GM19395 (cell line): ENCODE data around the gene ECHS1.
"Not testable (repeated sequence)": the region's sequence is repeated elsewhere in the genome, so short reads cannot be mapped to it uniquely, and the experiment has no call there.

Experiments
- ATAC-seq: cut with Tn5 transposase; IDR thresholded peaks from one replicate; pipeline ENCODE4 v1.9.1; 2021; ENCODE audit warnings: mild to moderate bottlenecking, moderate library complexity; ENCODE audit not compliant: unreplicated experiment

ECHS1 gene

DNA sequence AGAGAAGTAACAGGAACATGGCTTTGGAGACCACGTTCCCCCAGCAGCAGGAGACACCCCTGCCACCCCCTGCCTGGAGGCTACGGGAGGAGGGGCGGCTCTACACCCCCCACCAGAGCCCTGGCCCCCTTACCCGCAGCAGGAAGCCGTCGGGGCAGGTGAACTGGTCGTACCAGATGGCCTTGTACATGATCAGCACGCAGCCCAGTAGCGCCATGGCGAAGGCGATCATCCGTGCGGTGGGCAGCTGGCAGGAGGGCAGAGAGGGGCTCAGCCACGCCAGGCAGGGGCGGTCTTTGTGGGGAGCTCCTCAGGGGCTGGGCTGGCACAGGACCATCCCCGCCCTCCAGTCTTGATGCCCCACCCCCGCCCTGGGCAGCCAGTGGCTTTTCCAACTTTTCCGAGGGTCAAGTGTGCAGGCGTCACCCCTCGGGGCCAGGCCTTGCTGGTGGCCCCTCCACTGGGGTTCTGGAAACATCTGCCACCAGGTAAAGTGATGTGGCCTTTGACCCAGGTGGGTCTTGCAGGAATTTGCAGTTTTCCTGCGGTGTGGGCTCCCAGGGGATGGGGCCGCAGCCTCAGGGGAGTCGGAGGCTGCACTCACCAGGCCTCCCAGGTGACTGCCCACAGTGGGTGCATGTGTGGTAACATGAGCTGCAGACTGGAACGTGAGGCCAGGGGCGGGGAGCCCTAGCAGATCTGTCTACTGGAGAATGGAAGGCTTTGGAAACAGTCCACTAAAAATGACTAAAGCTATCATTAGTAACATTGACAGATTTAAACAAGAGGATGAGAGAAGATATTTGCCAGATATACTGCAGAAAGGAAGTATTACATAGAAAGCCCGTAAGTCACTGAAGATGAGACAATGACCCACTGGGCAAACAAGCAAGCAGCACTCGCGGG lies 46.2 kb downstream of the ECHS1 start:
- no peak for ATAC-seq

DNA sequence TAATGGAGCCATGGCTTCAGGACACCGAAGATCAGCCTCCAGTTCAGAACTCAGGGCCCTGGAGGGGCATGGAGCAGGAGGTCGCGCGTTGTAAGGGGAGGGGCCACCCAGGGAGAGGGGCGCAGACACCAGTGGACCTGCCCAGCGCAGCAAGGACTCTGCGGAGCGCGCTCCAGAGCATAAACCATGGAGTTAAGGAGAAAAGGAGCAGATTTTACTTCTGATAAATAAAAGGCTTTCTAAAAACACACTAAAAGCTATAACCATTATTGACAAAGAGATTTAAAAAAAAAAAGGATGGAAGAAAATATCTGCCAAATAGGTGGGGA lies 47.0 kb downstream of the ECHS1 start:
- ATAC-seq = no peak

DNA sequence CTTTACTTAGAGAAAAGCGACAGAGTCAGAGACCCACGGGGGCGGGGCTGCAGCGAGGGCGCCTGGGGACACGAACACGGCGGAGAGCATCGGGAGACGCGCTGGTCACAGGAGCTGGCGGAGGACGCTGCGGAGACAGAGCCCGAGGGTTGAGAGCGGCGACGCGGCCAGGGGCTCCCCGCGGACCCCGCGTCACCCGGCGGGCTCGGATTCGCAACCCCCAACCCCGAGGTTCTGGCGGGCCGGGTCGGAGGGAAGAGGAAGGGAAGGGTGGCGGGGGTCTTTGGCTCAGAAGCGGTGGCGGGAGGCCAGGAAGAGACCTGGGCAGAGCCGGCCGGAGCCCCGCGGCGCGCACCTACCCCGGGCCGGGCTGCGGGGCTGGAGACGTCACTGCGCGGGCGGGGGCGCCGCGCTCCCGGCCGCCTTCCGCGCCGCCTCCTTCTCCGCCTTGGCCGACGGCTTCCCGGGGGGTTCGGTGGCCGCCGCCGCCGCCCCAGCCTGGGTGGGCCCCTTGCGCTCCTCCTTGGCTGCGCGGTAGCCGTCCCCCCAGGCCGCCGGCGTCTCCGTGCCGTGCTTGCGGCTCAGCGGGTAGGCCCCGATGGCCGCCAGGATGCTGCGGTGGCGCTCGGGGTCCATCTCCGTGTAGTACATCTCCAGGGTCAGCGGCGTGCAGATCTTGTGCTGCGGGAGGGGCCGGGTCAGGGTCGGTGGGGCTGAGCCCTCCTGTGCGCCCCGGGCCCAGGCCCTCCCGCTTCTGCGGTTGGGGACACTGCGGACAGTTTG lies 47.5 kb downstream of the ECHS1 start:
- ATAC-seq = no peak

DNA sequence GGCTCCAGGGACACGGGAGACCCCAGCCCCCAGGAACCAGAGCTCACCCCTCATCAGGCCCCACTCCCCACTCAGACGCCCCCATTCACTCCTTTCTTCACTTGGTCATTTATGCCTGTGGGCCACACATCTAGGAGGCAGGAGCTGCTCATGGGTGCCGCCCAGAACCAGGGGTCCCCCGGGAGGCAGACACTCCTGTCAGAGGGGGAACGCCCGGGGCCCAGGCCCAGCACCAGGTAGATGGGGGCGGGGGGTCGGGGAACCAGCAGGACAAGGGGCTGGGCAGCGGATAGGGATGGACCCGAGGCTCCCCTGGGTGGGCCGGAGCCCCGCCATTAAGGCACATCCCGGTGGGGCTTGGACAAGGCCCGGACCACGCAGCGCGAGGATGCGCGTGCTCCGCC lies 48.3 kb downstream of the ECHS1 start:
- ATAC-seq = no peak

DNA sequence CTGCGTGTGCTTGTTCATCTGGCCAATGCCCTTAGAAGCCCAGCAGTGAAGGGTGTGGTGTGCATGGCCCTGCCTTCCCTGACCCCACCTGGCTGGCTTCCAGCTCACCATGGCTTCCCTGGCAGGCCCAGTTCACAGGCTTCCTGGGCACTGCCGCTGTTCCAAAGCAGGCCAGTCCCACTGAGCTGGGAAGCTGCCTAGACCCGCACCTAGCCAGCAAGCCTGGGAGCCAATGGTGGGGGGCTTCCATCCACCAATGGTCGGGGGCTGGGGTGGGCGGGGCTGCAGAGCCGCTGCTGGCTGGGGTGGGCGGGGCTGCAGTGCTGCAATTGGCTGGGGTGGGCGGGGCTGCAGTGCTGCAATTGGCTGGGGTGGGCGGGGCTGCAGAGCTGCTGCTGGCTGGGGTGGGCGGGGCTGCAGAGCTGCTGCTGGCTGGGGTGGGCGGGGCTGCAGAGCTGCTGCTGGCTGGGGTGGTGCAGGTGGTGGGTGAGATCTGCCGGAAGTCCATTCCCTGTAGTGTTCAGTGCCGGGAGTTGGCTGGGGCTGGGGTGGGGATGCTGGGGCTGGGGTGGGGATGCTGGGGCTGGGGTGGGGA lies 48.9 kb downstream of the ECHS1 start:
- ATAC-seq = no peak

DNA sequence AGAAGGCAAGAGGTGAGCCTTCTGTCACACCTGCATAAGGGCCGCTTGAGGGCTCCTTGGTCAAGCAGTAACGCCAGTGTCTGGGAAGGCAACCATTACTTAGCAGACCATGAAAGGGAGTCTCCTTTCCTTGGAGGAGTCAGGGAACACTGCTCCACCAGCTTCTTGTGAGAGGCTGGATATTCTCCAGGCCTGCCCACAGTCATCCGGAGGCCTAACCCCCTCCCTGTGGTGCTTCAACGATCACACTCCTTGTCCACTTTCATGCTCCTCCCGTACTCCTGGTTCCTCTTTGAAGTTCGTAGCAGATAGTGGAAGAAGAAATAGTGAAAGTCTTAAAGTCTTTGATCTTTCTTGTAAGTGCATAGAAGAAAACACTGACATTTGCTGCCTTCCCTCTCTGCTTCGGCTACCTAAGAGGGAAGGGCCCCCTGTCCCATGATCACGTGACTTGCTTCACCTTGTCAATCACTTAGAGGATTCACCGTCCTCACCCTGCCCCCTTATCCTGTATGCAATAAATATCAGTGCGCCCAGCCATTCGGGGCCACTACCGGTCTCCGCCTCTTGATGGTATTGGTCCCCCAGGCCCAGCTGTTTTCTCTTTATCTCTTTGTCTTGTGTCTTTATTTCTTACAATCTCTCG lies 51.0 kb downstream of the ECHS1 start:
- ATAC-seq = not testable (repeated sequence)

DNA sequence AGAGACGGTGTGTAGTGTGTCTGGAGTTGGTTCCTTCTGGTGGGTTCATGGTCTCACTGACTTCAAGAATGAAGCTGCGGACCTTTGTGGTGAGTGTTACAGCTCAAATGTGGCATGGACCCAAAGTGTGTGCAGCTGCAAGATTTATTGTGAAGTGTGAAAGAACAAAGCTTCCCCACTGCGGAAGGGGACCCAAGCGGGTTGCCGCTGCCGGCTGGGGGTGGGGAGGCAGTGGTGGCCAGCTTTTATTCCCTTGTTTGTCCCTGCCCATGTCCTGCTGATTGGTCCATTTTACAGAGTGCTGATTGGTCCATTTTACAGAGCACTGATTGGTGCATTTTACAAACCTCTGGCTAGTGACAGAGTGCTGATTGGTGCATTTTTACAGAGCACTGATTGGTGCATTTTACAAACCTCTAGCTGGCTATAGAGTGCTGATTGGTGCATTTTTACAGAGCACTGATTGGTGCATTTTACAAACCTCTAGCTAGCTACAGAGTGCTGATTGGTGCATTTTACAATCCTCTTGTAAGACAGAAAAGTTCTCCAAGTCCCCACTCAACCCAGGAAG lies 52.2 kb downstream of the ECHS1 start:
- not testable (repeated sequence) for ATAC-seq

DNA sequence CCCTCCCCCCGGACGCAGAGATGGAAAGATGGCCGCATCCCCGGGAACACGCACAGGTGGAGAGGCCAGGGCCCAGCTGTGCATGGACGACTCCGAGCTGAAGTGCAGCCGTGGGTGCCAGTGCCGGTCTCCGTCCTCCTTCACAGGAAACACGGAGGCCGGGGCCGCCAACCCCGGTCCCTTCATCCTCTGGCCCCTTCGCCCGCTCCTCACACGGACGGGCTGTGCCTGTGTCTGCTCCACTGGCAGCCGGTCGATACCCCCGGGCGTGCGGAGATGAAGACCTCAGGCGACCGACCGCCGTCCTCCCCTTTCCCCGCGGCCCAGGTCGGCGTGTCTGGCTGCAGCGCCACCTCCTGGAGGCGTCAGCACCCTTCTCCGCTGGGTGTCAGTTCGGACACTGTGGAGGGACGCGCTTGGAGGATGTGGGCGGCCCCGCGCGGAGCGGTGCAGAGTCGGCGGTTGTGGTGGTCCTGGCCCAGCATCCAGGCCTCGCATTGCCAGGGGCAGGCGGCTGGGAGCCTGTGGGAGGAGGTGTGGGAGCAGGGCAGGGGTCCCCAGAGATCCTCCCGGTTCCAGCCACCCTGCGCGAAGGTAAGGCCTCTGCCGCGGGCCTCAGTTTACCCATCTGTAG lies 54.5 kb downstream of the ECHS1 start:
- no peak for ATAC-seq

DNA sequence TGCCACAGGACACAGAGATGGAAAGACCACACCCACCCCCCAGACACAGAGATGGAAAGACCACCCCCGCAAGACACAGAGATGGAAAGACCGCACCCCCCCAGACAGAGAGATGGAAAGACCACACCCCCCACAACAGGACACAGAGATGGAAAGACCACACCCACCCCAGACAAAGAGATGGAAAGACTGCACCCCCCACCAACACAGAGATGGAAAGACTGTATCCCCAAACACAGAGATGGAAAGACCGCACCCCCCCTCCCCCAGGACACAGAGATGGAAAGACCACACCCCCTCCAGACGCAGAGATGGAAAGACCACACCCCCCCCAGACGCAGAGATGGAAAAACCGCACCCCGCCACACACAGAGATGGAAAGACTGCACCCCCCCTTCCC lies 56.4 kb downstream of the ECHS1 start:
- no peak for ATAC-seq

DNA sequence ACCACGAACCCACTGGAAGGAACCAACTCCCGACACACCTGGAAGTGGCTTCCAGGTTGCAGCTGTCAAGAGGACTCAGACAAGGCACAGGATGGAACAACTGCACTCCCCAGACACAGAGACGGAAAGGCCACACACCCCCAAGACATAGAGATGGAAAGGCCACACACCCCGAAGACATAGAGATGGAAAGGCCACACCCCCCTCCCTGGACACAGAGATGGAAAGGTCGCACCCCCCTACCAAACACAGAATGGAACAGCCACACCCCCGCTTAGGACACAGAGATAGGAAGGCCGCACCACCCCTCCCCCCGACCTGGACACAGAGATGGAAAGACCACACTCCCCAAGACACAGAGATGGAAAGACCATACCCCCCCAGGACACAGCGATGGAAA lies 56.9 kb downstream of the ECHS1 start:
- ATAC-seq = no peak

DNA sequence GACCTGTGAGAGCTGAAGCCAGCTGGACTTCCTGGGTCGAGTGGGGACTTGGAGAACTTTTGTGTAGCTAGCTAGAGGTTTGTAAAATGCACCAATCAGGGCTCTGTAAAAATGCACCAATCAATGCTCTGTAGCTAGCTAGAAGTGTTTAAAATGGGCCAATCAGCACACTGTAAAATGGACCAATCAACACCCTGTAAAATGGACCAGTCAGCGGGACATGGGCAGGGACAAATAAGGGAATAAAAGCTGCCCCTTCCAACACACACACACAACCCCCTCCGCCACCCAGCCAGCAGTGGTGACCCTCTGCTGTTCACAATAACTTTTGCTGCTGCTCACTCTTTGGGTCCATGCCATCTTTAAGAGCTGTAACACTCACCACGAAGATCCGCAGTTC lies 57.3 kb downstream of the ECHS1 start:
- ATAC-seq = no peak

DNA sequence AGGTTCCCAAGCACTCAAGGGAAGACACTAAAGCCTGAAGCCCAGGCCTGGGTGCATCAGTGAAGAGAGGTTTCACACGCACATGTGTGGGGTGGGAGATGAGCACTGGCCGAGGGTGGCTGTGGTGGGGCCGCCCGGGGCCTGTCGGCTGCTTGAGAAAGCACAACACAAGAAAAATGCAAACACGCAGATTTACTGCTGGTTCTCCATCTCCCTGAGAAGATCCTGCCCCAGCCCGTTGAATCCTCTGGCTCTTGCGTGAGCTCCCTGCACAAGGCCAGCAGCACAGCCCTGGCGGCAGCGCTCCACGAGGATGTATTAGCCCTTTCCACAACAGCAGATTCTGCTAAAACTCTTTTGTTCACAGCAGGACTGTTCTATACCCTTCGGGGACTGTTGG lies 58.2 kb downstream of the ECHS1 start:
- ATAC-seq = no peak

DNA sequence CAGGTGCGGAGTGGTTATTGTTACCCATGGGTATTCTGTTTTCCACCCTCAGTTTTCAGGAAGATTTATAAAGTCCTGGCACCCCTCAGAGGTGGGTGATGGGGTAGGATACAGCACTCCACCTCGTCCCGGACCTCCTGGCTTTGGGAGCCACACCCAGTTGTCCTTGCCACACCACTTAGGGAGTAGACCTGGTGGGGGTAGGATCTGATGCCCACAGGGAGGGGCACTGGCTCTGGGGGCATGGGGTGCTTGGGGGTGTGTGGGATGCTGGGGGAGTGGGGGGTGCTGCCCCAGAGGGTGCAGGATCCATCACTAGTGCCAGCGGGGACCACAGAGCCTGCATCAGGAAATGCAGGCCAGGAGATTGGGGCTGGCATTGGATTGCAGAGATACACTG lies 60.0 kb downstream of the ECHS1 start:
- ATAC-seq = no peak

DNA sequence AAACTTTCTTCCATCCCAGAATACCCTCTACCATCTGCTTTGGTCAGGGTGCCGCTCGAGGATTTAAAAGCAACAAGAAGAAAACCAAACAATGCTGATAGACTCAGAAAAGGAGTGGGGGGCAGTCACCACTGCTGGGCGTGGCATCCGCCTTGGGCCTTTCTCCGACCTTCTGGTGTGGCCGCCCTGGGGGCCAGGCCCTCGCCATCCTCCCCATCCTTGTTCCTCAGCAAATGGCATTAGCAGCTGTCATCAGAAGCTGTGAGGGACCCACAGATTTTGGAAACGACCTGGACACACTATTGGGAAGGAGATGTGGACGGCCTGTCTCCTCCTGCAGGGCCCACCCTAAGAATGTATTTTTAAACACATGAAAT lies 60.4 kb downstream of the ECHS1 start:
- ATAC-seq = no peak
